IMR-90 (cell line): ENCODE results near the gene KRT83. TPM values are rescaled to one million over a fixed set of nuclear protein-coding genes. Genes with fewer than 3 reads are reported as not detected.

Source experiments
- ATAC-seq: fragments of 200-7000 bp; cut with Tn5 transposase; 2 replicates; pipeline ENCODE4 v1.9.1; 2020; ENCODE audit warnings: low read depth, mild to moderate bottlenecking, moderate library complexity
- BruUV-seq: library from RNA; stranded (reverse); fragments of 400-500 nt; replicated peaks from 2 replicates; lab custom pipeline; 2021; lab: Mats Ljungman, UMichigan
- CTCF ChIA-PET: fragments of 300-600 bp; formaldehyde crosslinking; extraction: SDS; loops from one replicate; lab custom pipeline; 2021; ENCODE audit warnings: antibody characterized with exemption; lab: Yijun Ruan, JAX
- POLR2A ChIA-PET: fragments of 300-600 bp; sonication (Branson Sonifier 250); formaldehyde crosslinking; loops from one replicate; lab custom pipeline; 2022; ENCODE audit warnings: antibody characterized with exemption; ENCODE audit not compliant: unreplicated experiment; lab: Charles Lee
- DNase-seq: peaks from one replicate; pipeline ENCODE4 v3.0.0; 2013
- H2AFZ ChIP-seq: replicated peaks from 2 replicates; pipeline ENCODE3; 2013; ENCODE audit warnings: low read length, mild to moderate bottlenecking; ENCODE audit not compliant: poor library complexity
- H2AK5ac ChIP-seq: 2 replicates; pipeline ENCODE4 v1.6.1; 2013; ENCODE audit warnings: low read depth, low read length, inconsistent platforms
- H2AK9ac ChIP-seq: replicated peaks from 2 replicates; pipeline ENCODE3; 2013; ENCODE audit warnings: mild to moderate bottlenecking, low read depth, low read length, moderate library complexity; ENCODE audit not compliant: poor library complexity
- H2BK120ac ChIP-seq: 2 replicates; pipeline ENCODE4 v1.6.1; 2013; ENCODE audit warnings: low read depth, low read length, inconsistent platforms
- H2BK15ac ChIP-seq: 3 replicates; pipeline ENCODE4 v1.6.1; 2013; ENCODE audit warnings: low read depth, low read length, inconsistent platforms
- H2BK20ac ChIP-seq: 2 replicates; pipeline ENCODE4 v1.6.1; 2013; ENCODE audit warnings: low read depth, mild to moderate bottlenecking, inconsistent platforms, low read length, moderate library complexity
- H2BK5ac ChIP-seq: 2 replicates; pipeline ENCODE4 v1.6.1; 2013; ENCODE audit warnings: mild to moderate bottlenecking, low read depth, low read length, inconsistent platforms; ENCODE audit not compliant: poor library complexity, severe bottlenecking
- H3K14ac ChIP-seq: replicated peaks from 2 replicates; pipeline ENCODE4 v1.6.1; 2013; ENCODE audit warnings: low read depth, low read length, inconsistent platforms
- H3K18ac ChIP-seq: 2 replicates; pipeline ENCODE4 v1.6.1; 2013; ENCODE audit warnings: low read depth, low read length, control low read depth
- H3K23ac ChIP-seq: 2 replicates; pipeline ENCODE4 v1.6.1; 2013; ENCODE audit warnings: low read depth, low read length, inconsistent platforms
- H3K27ac ChIP-seq: 2 replicates; pipeline ENCODE4 v1.5.1; 2013; ENCODE audit warnings: mild to moderate bottlenecking, control low read depth, low read length; ENCODE audit not compliant: insufficient read depth
- H3K27me3 ChIP-seq: 2 replicates; pipeline ENCODE4 v1.6.1; 2013; ENCODE audit warnings: low read length; ENCODE audit not compliant: control insufficient read depth, insufficient read depth
- H3K36me3 ChIP-seq: 2 replicates; pipeline ENCODE4 v1.6.1; 2013; ENCODE audit warnings: low read length, mixed read lengths; ENCODE audit not compliant: control insufficient read depth, insufficient read depth
- H3K4ac ChIP-seq: 2 replicates; pipeline ENCODE4 v1.6.1; 2013; ENCODE audit warnings: low read depth, low read length, inconsistent platforms
- H3K4me1 ChIP-seq: 2 replicates; pipeline ENCODE4 v1.6.1; 2013; ENCODE audit warnings: low read length, mixed read lengths; ENCODE audit not compliant: control insufficient read depth, insufficient read depth
- H3K4me2 ChIP-seq: 2 replicates; pipeline ENCODE4 v1.6.1; 2013; ENCODE audit warnings: low read depth, mild to moderate bottlenecking, control low read depth, low read length, moderate library complexity
- H3K4me3 ChIP-seq: 2 replicates; pipeline ENCODE4 v1.5.1; 2013; ENCODE audit warnings: low read depth, mild to moderate bottlenecking, control low read depth, low read length, moderate library complexity; ENCODE audit not compliant: insufficient read depth
- H3K56ac ChIP-seq: 2 replicates; pipeline ENCODE4 v1.6.1; 2013; ENCODE audit warnings: low read length, inconsistent platforms; ENCODE audit not compliant: insufficient read depth; ENCODE audit errors: extremely low read depth
- H3K79me1 ChIP-seq, 2 experiments: 2 replicates each; pipeline ENCODE4 v1.6.1; 2013; ENCODE audit warnings: low read length in 2 of 2, inconsistent platforms in 1 of 2, low read depth in 1 of 2
- H3K9ac ChIP-seq: 2 replicates; pipeline ENCODE4 v1.6.1; 2013; ENCODE audit warnings: low read depth, low read length, control low read depth
- H3K9me1 ChIP-seq: 2 replicates; pipeline ENCODE4 v1.6.1; 2013; ENCODE audit warnings: low read length, inconsistent platforms; ENCODE audit not compliant: insufficient read depth
- H3K9me3 ChIP-seq: 2 replicates; pipeline ENCODE4 v1.6.1; 2013; ENCODE audit warnings: low read length; ENCODE audit not compliant: control insufficient read depth, insufficient read depth
- H4K20me1 ChIP-seq: 2 replicates; pipeline ENCODE4 v1.6.1; 2013; ENCODE audit warnings: low read length, inconsistent platforms; ENCODE audit not compliant: insufficient read depth
- H4K5ac ChIP-seq: 2 replicates; pipeline ENCODE4 v1.6.1; 2013; ENCODE audit warnings: mild to moderate bottlenecking, low read depth, low read length, control low read depth
- H4K8ac ChIP-seq, 2 experiments: 2 replicates each; pipeline ENCODE4 v1.6.1; 2013; ENCODE audit warnings: low read depth in 2 of 2, low read length in 2 of 2, control low read depth in 1 of 2, inconsistent platforms in 1 of 2
- H4K91ac ChIP-seq: 2 replicates; pipeline ENCODE4 v1.6.1; 2013; ENCODE audit warnings: low read depth, low read length, inconsistent platforms; ENCODE audit not compliant: insufficient read depth
- BHLHE40 ChIP-seq: fragments of 150-350 bp; IDR thresholded peaks from 2 replicates; pipeline ENCODE4 v1.6.1; 2016; ENCODE audit warnings: mild to moderate bottlenecking, low read depth, low read length
- CEBPB ChIP-seq: IDR thresholded peaks from 2 replicates; pipeline ENCODE4 v1.6.1; 2012; ENCODE audit warnings: low read depth, low read length, improper control_type of control experiment
- CHD1 ChIP-seq: IDR thresholded peaks from 2 replicates; pipeline ENCODE4 v1.6.1; 2012; ENCODE audit warnings: low read depth, low read length, improper control_type of control experiment
- CTCF ChIP-seq: conservative IDR thresholded peaks from 2 replicates; pipeline ENCODE4 v1.5.1; 2012; ENCODE audit warnings: mild to moderate bottlenecking, low read depth, low read length, improper control_type of control experiment
- ELK1 ChIP-seq: fragments of 150-350 bp; IDR thresholded peaks from 2 replicates; pipeline ENCODE4 v1.6.1; 2016; ENCODE audit warnings: low read depth, mild to moderate bottlenecking, low read length, moderate library complexity, borderline replicate concordance
- FOS ChIP-seq: fragments of 150-350 bp; IDR thresholded peaks from 2 replicates; pipeline ENCODE4 v1.6.1; 2016; ENCODE audit warnings: low read depth, low read length
- MAFK ChIP-seq: IDR thresholded peaks from 2 replicates; pipeline ENCODE4 v1.6.1; 2012; ENCODE audit warnings: low read depth, low read length, improper control_type of control experiment
- MAZ ChIP-seq: IDR thresholded peaks from 2 replicates; pipeline ENCODE4 v1.6.1; 2012; ENCODE audit warnings: low read depth, mild to moderate bottlenecking, low read length, improper control_type of control experiment, moderate library complexity, borderline replicate concordance
- MXI1 ChIP-seq: IDR thresholded peaks from 2 replicates; pipeline ENCODE4 v1.6.1; 2012; ENCODE audit warnings: low read depth, mild to moderate bottlenecking, low read length, moderate library complexity, borderline replicate concordance
- NFE2L2 ChIP-seq: fragments of 150-350 bp; IDR thresholded peaks from 2 replicates; pipeline ENCODE4 v1.6.1; 2016; ENCODE audit warnings: low read depth, mild to moderate bottlenecking, low read length
- POLR2A ChIP-seq: IDR thresholded peaks from 2 replicates; pipeline ENCODE4 v1.6.1; 2012; ENCODE audit warnings: mild to moderate bottlenecking, low read depth, low read length
- RAD21 ChIP-seq: IDR thresholded peaks from 2 replicates; pipeline ENCODE4 v1.6.1; 2012; ENCODE audit warnings: low read length, improper control_type of control experiment
- RCOR1 ChIP-seq: IDR thresholded peaks from 2 replicates; pipeline ENCODE4 v1.6.1; 2012; ENCODE audit warnings: mild to moderate bottlenecking, low read length, improper control_type of control experiment; ENCODE audit not compliant: insufficient replicate concordance
- RFX5 ChIP-seq: IDR thresholded peaks from 2 replicates; pipeline ENCODE4 v1.8.0; 2012; ENCODE audit warnings: low read depth, mild to moderate bottlenecking, low read length, moderate library complexity
- SMC3 ChIP-seq: fragments of 150-350 bp; IDR thresholded peaks from 2 replicates; pipeline ENCODE4 v1.6.1; 2016; ENCODE audit warnings: low read depth, mild to moderate bottlenecking, antibody characterized with exemption, low read length, moderate library complexity
- USF2 ChIP-seq: fragments of 150-350 bp; IDR thresholded peaks from 2 replicates; pipeline ENCODE4 v1.6.1; 2017; ENCODE audit warnings: mild to moderate bottlenecking, antibody characterized with exemption, low read length, low read depth
- WGBS, 2 experiments: methylation state at CpG; one replicate each; pipeline versions ENCODE4 v1.1.5 to v1.1.7; 2013; ENCODE audit warnings: missing lambda C conversion rate in 2 of 2; ENCODE audit not compliant: insufficient read length in 1 of 2; ENCODE audit errors: extremely low coverage in 2 of 2; 5-methylcytosine and 5-hydroxymethylcytosine counted together
- dilution Hi-C: fragments of 300-500 bp; cut with HindIII; formaldehyde crosslinking; loops from one replicate; pipeline ENCODE4 v1.14.3; 2018; ENCODE audit warnings: low sequenced_read_pairs; ENCODE audit not compliant: unreplicated experiment
- in situ Hi-C: fragments of 300-500 bp; cut with MboI; formaldehyde crosslinking; loops from 3 replicates; pipeline ENCODE4 v1.14.3; 2019; ENCODE audit warnings: low sequenced_read_pairs, inconsistent platforms, mixed read lengths
- intact Hi-C: fragments of 100-400 bp; cut with micrococcal nuclease; formaldehyde crosslinking; loops from 2 replicates; pipeline ENCODE4 v1.10.0; 2022
- polyA plus RNA-seq, 3 experiments: library from polyadenylated mRNA; depleted of rRNA; stranded (reverse); fragments of >200 nt; gene quantifications; 2 replicates each; pipeline ENCODE4 v1.2.3, GENCODE V29; 2012; ENCODE audit warnings: low replicate concordance in 1 of 3
- total RNA-seq: library from RNA; depleted of rRNA; stranded (reverse); fragments of >200 nt; gene quantifications from 2 replicates; pipeline ENCODE4 v1.2.3, GENCODE V29; 2012

KRT83 gene
- total and polyA plus RNA-seq, 2 of the 4 experiments (the other 2 are of a cell fraction), result not detected

GRCh38 chr12:52369211-52369610 lies 48.0 kb upstream of the KRT83 start:
- no peak overlapping the region for H3K4me3 ChIP-seq
- H3K4me1 ChIP-seq, result no peaks in the 10 kb centered on the region
- peaks cover 3% of the 10 kb centered on the region; the same call in 1 of the 2 replicates for H3K9me1 ChIP-seq
- H3K4ac ChIP-seq, result no peak overlapping the region
- in situ Hi-C loops, result no loop called here
- H2BK15ac ChIP-seq, result no peak overlapping the region
- no peak overlapping the region for H2BK5ac ChIP-seq
- no peak overlapping the region for H2AK5ac ChIP-seq
- no peak overlapping the region for H4K91ac ChIP-seq
- DNase-seq (no peak), ATAC-seq (no peak)
- no peak overlapping the region for H2BK20ac ChIP-seq
- H3K27me3 ChIP-seq, result peaks cover 51% of the 10 kb centered on the region
- TF ChIP-seq MXI1 (no peak), ELK1 (no peak), CHD1 (no peak), MAFK (no peak), RCOR1 (no peak), RFX5 (no peak), MAZ (no peak), CEBPB (no peak), BHLHE40 (no peak), USF2 (no peak), SMC3 (no peak), FOS (no peak), CTCF (no peak), NFE2L2 (no peak), POLR2A (no peak), RAD21 (no peak)
- H4K20me1 ChIP-seq, result no peaks in the 10 kb centered on the region
- intact Hi-C loops, result no loop called here
- no peak overlapping the region for H2BK120ac ChIP-seq
- no peak overlapping the region for H3K4me2 ChIP-seq
- no peaks in the 10 kb centered on the region for H3K79me1 ChIP-seq
- no peak overlapping the region for H4K5ac ChIP-seq
- H3K36me3 ChIP-seq, result no peaks in the 10 kb centered on the region
- no peak overlapping the region for H3K9ac ChIP-seq
- no peak overlapping the region for H3K27ac ChIP-seq
- H3K9me3 ChIP-seq, result no peaks in the 10 kb centered on the region
- H3K23ac ChIP-seq, result no peak overlapping the region
- no peak overlapping the region for H2AK9ac ChIP-seq
- H3K14ac ChIP-seq, result no peak overlapping the region
- H3K18ac ChIP-seq, result no peak overlapping the region
- BruUV-seq, result no TSS peak
- H2AFZ ChIP-seq, result no peak overlapping the region
- ChIA-PET CTCF (interaction anchor here (0.9 kb wide), 1 partner anchor 516 kb away, joined by 4 read pairs; no protein-coding TSS in a partner anchor), POLR2A (no interaction called here)
- no peak overlapping the region for H3K56ac ChIP-seq
- H4K8ac ChIP-seq, result no peak overlapping the region
- no CpG with 5 or more reads among the region's 3 CpGs for WGBS, 2 experiments
- dilution Hi-C loops, result no loop called here
